Measurements from ENCODE around the gene CERT1.
"Not testable (repeated sequence)": the region's sequence is repeated elsewhere in the genome, so short reads cannot be mapped to it uniquely, and the experiment has no call there.

The CERT1 gene

GRCh38 chr5:75511435-75512382, at the start of gene CERT1, which contains the start of gene POLK:
Gene CERT1, minus strand, starts transcription at chr5:75511629. Its CDS starts 422 bp downstream, at chr5:75511207.
Gene POLK, plus strand, starts transcription at chr5:75511891.
- DNase-seq (ENCODE audit: low read depth in 2 of 2), result peak; percentile 81 to 89

GRCh38 chr5:75560655-75561054, 49.2 kb upstream of the CERT1 start:
- DNase-seq (ENCODE audit: low read depth in 2 of 2), result not testable (repeated sequence)

- no peak for DNase-seq (ENCODE audit: low read depth in 2 of 2)
Measured at GRCh38 chr5:75558981-75559632, 47.7 kb upstream of the CERT1 start.

- DNase-seq (ENCODE audit: low read depth in 2 of 2), result no peak
Measured at GRCh38 chr5:75558221-75558620, 46.8 kb upstream of the CERT1 start.

- no peak for DNase-seq (ENCODE audit: low read depth in 2 of 2)
Measured at GRCh38 chr5:75553358-75553757, 41.9 kb upstream of the CERT1 start.

- no peak for DNase-seq (ENCODE audit: low read depth in 2 of 2)
Measured at GRCh38 chr5:75552764-75553163, 41.3 kb upstream of the CERT1 start.

GRCh38 chr5:75551471-75551870, 40.0 kb upstream of the CERT1 start:
- DNase-seq (ENCODE audit: low read depth in 2 of 2), result no peak

GRCh38 chr5:75550597-75550996, 39.2 kb upstream of the CERT1 start:
- no peak for DNase-seq (ENCODE audit: low read depth in 2 of 2)

GRCh38 chr5:75547812-75548211, 36.4 kb upstream of the CERT1 start:
- no peak for DNase-seq (ENCODE audit: low read depth in 2 of 2)

GRCh38 chr5:75546830-75547229, 35.4 kb upstream of the CERT1 start:
- no peak for DNase-seq (ENCODE audit: low read depth in 2 of 2)

- no peak for DNase-seq (ENCODE audit: low read depth in 2 of 2)
Measured at GRCh38 chr5:75545131-75545530, 33.7 kb upstream of the CERT1 start.

- DNase-seq (ENCODE audit: low read depth in 2 of 2), result no peak
Measured at GRCh38 chr5:75538211-75538610, 26.8 kb upstream of the CERT1 start.

- no peak for DNase-seq (ENCODE audit: low read depth in 2 of 2)
Measured at GRCh38 chr5:75536694-75537360, 25.4 kb upstream of the CERT1 start.

GRCh38 chr5:75536147-75536546, 24.7 kb upstream of the CERT1 start:
- DNase-seq (ENCODE audit: low read depth in 2 of 2), result no peak

- DNase-seq (ENCODE audit: low read depth in 2 of 2), result no peak
Measured at GRCh38 chr5:75534734-75535133, 23.3 kb upstream of the CERT1 start.

GRCh38 chr5:75533716-75534115, 22.3 kb upstream of the CERT1 start:
- DNase-seq (ENCODE audit: low read depth in 2 of 2), result not testable (repeated sequence)

GRCh38 chr5:75532190-75532589, 20.8 kb upstream of the CERT1 start:
- no peak for DNase-seq (ENCODE audit: low read depth in 2 of 2)

- DNase-seq (ENCODE audit: low read depth in 2 of 2), result no peak
Measured at GRCh38 chr5:75529185-75529584, 17.8 kb upstream of the CERT1 start.

- DNase-seq (ENCODE audit: low read depth in 2 of 2), result no peak
Measured at GRCh38 chr5:75526070-75526469, 14.6 kb upstream of the CERT1 start.

- no peak for DNase-seq (ENCODE audit: low read depth in 2 of 2)
Measured at GRCh38 chr5:75525344-75525743, 13.9 kb upstream of the CERT1 start.

- DNase-seq (ENCODE audit: low read depth in 2 of 2), result no peak
Measured at GRCh38 chr5:75524591-75524990, 13.2 kb upstream of the CERT1 start.

- no peak for DNase-seq (ENCODE audit: low read depth in 2 of 2)
Measured at GRCh38 chr5:75524071-75524470, 12.6 kb upstream of the CERT1 start.

All from stimulated activated CD4-positive, alpha-beta T cell treated with anti-CD3 and anti-CD28 coated beads, Interleukin-1b, Interleukin-23, amount 100 ng/mL, for 1 hour (primary cell).